ENCODE measurements around the gene CCDC74B.
A peak's percentile ranks its signal among the peaks of the same experiment; 100 is the strongest.
"Not testable (repeated sequence)": the region's sequence is repeated elsewhere in the genome, so short reads cannot be mapped to it uniquely, and the experiment has no call there.

CCDC74B gene

DNA sequence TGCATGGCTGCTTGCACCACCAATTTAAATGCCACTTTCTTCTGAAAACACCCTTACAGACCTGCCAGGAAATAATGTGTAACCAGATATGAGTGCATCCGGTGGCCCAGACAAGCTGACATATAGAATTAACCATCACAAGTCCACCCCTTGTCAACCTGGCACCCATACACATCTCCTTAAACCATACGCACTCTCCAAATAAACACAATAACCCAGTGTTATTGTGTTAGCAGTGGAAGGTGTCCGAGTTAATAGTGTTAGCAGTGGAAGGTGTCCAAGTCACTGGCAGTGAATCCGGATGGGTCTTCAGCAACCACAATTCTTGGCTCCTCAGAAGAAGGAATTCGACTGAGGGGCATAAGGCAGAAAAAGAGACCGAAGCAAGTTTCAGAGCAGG is 3.6 kb upstream of the CCDC74B start:
- not testable (repeated sequence) for DNase-seq

DNA sequence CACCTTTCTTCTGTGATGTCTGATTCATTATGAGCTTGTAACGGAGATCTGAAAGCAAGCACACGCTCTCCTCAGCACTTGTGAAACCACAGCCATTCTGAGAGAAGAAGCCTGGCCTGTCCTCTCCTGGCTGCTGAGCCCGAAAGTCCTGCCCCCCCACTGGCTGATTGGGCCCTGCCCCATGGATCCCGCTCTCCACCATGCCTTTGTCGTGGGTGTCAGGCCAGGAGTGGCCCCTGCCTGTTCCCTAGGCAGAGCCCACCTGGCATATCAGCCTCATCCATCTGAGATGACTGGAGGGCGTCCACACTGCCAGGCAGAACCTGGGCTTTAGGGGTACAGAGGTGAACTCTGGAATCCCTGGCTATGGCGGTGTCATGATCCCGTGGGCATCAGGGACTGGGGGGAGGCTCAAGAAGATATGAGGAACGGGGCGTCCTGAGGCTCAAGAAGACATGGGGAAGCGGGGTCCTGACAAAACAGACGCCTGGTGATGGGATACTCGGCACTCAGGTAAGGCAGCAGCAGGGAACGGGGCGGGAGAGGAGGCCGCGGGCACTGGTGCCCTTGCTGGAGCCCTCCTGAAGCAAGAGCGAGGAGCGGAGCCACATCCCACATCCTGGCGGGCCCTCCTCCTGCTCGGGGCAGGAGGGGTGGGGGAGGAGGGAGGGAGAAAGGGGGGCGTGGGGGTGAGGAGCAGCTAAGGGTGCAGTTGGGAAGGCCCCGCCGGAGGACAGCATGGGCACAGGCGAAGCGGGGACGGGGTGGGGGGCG is 1.5 kb downstream of the CCDC74B start:
- DNase-seq, result peak in 1 of 6 experiments; percentile 4

DNA sequence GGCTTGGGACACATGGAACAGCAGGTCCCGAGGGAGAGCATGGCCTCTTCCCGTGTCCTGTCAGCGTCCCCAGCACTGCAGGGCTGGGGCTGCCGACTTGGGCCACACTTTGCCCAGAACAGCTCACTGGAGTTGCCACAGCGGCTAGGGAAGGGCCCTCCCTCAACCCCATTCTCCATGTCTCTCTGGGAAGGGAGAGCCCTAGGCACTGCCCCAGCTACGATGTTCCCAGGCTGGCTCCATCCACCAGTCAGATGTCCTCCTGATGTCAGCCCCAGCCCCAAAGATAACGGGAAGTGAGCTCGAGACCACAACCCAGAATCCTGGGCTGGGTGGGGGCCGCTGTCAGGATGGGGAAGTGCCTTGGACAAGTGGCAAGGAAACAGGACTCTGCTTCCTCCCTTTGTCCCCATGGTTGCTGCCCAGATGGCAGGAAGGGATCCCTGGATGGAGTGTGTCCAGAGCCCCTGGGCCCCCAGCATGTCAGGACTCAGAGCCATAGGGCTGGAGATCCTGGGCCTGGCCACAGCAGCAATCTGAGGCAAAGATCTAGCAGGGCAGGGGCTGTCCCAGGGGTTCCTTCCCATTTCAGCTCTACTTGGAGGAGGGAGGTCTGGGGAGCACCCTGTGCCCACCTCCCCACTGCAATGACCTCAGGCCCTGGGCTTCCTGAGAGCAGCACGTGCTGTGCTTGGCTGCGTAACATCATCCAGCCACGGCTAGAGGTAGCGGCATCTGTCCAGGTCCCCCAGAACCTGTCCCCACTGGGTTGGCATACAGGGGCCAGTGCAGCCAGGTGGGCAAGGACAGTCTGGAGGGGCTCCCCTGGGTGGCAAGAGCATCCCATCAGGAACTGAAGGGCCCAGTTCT is 2.3 kb downstream of the CCDC74B start:
- not testable (repeated sequence) for DNase-seq

DNA sequence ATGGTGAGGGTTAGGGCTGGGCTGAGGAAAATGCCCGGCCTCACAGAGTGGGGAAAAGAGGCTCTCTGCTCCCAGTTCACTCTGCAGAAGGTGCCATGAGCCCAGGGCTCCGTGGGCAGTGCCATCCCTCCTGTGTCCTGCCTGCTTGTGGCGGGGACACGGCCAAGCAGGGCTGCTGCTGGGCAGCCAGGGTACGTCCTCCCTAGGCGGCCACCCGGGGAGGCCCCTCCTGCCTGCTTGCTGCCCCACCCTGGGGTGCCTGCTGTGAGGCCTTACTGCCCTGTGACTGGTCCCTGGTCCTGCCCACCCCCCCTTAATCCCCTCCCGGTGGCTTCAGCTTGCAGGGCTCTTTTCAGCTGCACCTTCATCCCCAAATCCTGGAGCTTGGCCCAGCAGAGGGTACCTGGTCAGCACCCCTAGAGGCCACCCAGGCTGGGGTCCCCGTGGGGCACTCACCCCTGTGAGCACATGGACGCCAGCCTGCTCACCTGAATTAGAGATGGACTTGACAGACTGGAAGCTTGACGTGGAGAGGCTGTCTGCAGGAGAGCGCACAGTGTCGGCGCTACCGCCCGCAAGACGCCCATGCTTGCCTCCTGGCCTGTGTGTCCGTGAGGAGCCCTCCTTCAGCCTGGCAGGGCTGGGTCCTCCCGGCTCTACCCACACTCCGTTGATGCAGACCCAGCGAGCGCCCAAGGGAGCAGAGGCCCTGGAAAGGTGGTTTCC is 3.1 kb downstream of the CCDC74B start:
- DNase-seq, result not testable (repeated sequence)

DNA sequence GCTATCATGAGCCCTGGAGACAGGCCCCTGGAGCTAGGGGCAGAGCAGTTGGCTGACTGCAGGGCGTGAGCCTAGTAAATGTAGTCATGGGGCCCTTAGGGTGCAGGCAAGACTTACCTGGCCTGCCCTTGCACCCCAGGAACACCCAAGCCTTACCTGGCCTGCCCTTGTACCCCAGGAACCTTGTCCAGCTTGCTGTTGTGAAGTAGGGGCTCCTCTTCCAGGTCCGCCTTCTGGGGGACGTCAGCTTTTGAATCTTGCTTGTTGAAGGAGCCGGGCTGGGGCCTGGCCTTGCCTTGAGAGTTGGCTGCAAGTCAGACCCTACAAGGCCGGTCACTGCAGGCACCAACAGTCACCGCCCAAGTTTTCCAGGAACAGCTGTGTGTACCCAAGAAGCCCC is 3.9 kb downstream of the CCDC74B start:
- DNase-seq, result not testable (repeated sequence)

DNA sequence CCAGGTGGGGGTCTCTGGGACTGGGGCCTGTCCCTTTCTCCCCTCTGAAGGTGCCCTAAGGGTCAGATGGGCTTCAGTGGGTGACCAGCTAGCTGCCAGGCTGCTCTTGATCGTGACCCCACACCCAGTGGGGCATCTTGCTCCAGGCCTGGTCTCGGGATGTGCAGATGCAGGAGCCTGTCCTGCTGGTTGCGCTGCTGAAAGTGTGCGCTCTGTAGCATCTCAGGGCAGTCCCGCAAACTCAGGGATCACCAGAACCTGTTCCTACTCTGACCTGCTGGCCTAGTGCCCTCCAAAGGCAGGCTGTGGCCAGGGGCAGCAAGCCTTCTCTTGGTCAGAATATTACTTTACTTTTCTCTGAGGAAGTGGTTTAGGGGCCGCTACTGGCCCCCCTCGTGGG is 4.4 kb downstream of the CCDC74B start:
- not testable (repeated sequence) for DNase-seq

DNA sequence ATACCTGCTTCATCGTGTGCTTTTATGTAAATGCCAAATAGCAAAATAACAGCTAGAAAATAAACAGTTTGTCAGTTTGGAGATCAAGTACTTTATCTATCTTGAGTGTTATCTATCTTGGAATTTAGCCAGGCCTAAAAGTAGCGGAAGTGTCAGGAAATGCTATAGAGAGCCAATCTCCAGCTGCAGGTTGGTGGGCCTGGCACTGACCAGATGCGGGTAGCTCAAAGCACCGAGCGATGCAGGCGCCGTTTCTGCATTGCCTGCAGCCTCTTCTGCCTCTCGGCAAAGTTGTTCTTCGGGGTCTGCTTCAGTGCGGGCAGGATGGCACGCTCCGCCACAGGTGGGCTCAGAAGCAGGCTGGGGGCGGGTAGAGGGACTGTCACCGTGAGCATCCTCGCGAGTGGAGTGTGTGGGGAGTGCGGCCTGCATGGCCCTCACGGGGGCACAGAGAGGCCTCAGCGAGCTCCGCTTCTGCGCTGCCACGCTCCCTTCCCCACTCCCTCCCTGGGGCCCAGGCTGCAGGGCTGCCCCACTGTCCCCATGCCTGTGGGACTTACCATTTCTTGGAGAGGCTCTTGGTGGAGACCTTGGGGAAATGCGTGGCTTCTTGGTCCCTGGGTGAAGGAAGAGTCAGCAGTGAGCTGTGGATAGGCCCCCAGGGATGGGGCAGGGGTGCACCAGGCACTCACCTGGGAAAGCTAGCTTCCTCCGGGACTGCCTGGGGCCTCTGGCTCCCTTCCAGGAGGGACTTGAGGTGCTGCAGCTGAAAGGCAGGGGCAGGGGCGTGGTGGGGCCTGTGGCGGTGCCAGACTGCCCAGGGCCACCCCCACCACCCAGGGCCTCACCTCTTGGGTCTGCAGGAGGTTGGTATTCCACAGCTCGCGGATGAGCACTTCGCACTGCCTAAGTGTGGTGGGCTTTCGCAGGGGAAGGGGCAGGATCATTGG is 5.3 kb downstream of the CCDC74B start:
- DNase-seq, result not testable (repeated sequence)

DNA sequence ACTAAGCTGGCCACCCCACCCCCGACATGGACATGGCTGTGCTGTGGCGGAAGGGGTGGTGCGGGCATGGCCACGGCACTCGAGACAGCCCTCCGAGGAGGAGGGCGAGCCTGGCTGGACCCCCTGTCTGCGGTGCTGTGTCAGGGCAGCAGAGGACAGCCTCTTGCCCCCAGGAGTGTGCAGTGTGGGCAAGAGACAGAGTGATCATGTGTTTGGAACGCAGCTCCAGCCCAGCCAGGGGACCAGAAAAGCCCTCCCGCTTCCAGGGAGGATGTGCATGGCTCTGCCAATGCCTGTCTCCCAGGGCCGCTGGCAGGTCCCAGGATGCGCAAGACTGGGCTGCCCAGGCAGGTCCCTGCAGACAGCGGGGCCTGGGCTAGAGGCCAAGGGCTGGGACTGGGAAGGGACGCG is 6.1 kb downstream of the CCDC74B start:
- DNase-seq, result not testable (repeated sequence)

DNA sequence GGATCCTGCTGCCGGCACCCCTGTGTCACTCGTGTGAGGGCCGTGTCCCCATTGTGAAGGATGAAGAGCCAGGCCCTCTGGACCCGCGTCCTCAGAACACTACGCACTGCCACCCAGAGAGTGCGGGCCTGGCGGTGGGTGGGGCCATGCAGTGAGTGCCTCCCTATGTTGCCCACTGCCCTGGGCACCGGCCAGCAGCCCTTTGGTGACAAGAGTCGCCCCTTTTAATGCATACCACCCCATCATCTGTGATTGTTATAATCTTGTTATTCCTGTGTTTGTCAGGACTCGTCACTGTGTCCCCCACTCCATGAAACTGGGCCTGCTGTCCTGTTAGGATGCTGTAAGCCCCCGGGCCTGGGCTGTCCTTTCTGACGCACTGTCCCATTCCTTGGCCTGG is 6.6 kb downstream of the CCDC74B start:
- not testable (repeated sequence) for DNase-seq

DNA sequence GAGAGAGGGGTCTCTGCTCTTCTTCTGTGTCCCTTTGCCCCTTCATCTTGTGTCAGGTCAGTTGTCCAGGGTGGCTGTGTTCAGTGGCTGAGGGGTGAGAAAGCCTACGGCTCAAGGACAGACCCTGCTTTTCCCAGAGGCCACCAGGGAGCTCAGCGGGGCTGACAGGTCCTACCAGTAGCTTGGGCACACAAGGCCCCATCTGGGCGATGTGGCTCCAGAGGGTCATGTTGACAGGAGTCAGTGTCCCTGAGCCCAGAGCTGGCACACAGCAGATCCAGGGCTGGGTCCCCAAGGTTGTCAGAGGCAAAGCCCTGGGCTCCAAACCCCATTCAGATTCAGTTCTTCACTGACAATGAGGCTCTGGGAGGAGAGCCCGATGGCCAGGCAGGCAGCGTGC is 7.8 kb downstream of the CCDC74B start:
- not testable (repeated sequence) for DNase-seq

DNA sequence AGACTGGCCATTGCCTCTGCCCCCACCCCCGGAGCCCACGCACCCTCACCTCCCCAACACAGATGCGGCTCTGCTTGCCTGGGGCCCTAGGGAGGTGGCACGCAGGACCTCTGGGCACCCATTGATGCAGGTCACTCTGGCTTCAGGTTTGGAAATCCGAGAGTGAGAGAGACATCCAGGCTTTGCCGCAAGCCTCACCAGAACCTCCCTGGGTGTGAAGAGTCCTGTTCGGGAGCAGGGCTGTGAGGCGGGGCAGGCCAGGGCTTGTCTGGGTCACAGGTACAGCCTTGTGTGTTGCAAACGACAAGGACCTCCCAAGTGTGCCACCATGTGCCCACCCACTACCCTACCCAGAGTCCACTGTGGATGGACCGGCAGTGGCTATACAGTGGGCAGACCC is 8.4 kb downstream of the CCDC74B start:
- not testable (repeated sequence) for DNase-seq

DNA sequence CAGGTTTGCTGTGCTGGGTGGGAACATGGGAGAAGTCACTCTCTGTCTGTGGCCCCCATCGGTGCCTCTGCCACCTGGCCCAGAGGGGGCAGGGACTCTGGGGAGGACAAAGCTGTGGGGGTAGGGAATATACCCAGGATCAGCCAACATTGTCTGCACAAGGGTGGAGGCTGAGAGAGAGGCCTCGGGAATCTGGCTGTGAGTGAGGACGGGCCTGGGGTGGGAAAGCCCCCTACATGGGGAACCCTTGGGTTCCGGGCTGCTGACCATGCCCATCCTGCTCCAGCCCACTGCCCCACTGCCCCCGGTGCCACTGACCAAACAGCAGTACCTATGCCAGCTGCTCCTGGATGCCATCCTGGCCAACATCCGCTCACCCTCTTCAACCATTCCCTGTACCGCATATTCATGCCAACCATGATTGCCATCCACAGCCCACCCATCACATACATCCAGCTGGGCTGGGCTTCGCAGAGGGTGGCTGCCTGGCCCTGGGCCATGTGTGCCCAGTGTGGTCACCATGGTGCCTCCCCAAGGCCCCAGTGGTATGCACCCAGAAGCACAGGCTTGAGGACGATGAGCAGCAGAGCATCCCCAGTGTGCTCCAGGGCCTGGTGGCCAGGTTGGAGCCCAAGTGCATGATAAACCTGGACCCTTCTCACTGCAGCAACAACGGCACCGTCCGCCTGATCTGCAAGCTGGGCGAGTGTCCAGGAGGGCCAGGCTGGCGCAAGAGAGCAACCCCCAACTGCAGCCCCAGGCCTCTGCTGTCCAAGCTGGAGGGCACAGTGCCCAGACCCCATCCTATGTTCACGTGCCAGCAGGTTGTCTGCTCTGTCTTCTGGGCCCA is 9.0 kb downstream of the CCDC74B start:
- no peak for DNase-seq

DNA sequence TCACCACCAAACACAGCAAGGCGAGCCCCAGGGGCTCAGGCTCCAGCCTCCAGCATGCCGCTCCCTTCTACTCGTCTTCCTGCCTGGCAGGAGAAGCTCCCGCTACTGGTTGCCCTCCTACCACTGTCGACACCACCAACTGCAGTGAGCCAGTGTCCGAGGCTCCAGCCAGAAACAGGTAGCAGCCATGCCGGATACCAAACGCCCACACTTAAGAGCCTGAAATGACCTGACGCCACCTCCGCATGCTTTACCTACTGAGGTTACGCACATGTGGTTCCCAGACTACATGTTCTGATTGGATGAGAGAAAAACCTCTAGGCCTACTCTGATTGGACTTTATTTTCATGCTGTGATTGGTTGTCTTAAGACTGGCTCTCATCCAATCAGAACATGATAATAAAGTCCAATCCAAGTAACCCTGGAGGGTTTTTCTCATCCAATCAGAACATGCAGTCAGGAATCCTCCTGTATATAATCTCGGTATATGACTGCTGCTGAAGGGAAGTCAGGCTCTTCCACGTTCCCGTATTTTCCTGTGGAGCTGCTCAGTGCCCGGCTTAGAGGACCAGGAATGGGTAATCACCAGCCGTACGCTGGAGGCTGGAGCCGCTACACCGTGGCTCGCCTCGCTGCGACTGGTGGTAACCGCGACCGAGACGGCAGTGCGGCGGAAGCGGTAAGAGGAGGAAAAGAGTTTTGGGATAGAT is 15.6 kb downstream of the CCDC74B start, which contains the start of gene POTEF:
Gene POTEF (minus strand): TSS at position 103 of the 710 bp plus-strand sequence. CDS start 8,707 bp downstream, outside the sequence.
- not testable (repeated sequence) for DNase-seq

DNA sequence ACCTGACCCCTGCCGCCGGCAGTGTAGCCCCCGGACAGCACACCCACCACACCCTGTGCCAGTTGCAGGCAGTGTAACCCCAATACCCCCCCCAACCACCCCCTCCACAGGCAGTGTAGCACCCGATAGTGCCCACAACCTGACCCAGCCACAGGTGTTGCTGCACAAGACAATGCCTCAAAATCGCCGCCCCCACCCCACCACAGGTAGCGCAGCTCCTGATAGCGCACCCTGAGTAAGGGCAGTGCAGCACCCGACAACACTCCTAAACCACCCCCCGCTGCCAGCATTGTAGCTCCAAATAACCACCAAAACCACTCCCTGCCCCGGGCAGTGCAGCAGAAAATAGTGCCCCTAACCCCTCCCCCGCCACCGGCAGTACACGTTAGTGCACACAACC is 16.4 kb downstream of the CCDC74B start:
- not testable (repeated sequence) for DNase-seq

DNA sequence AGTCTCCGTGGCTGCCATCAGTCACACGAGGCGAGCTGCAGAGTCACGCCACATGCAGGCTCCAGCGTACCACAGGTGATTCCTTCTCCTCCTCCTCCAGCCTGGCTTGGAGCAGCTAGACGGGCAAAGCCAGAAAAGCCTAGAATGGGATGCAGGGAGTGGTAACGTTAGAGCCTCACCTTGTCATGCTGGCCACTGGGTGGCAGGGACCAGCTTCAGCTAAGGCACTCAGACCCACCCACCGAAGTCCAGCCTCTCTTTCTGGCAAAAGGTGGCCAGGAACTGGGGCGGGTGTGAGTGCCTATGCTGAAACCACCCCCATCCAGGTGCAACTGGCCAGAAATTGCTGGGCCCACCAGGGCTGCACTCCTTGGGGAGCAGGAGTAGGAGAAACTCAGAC is 17.2 kb downstream of the CCDC74B start:
- DNase-seq, result not testable (repeated sequence)

DNA sequence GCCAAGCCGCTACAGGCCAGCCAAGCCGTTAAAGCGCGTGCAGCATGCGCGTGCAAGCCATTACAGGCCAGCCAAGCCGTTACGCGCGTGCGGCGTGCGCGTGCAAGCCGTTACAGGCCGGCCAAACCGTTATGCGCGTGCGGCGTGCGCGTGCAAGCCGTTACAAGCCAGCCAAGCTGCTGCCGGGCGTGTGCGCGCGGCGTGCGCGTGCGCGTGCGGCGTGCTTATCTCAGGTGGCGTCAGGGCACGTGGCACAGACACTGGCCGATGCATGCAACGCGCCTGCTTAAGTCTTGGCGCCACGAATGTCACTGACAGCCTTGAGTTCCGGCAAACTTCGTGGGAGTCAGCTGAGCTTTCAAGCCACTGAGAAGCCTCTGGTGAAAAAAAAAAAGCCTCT is 24.0 kb downstream of the CCDC74B start:
- DNase-seq, result not testable (repeated sequence)

DNA sequence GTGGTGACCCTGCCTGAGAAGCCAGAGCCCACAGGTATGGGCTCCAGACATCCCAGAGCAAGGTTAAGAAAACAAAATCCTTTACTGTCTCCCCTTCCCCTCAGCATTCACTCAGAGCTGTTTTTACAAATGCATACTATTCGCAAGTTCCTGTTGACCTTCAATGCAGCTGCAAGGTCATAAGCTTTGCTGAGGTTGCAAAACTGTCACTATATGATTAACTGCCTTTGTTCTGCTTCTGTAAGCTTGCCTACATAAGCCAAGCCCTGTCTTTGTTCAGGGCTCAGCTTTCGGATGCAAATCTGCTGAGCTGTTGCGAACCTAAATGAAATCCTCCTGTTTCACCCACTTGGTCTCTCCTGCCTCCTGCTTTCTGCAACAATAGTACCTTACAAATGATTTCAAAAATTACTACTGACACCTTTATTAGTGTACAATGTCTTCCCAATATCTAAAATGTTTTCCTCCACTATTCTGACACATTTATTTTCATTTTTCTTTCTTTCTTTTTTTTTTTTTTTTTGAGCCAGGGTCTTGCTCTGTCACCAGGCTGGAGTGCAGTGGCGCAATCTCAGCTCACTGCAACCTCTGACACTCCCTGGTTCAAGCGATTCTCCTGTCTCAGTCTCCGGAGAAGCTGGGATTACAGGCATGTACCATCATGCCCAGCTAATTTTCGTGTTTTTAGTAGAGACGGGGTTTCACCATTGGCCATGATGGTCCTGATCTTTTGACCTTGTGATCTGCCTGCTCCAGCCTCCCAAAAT is 42.1 kb downstream of the CCDC74B start:
- not testable (repeated sequence) for DNase-seq

Data from stimulated activated naive CD4-positive, alpha-beta T cell (primary cell).